K562 (cell line): ENCODE data around the gene MPHOSPH9.

Experiments
- ATF1 ChIP-seq, 2 experiments: fragments of 450-650 bp in 1 of 2; IDR thresholded peaks; 2 replicates each; pipeline ENCODE4 v1.6.1; 2016; ENCODE audit warnings: missing compliant biosample characterization in 1 of 2, missing genetic modification characterization in 1 of 2
- CBX2 ChIP-seq: fragments of 200-600 bp; sonication (generic); IDR thresholded peaks from one replicate; pipeline ENCODE4 v1.6.1; 2012; ENCODE audit warnings: mild to moderate bottlenecking, low read length, inconsistent platforms; ENCODE audit not compliant: insufficient read depth, poor library complexity, severe bottlenecking
- FOXJ3 ChIP-seq: sonication (generic); formaldehyde crosslinking; IDR thresholded peaks from 2 replicates; pipeline ENCODE4 v1.4.0; 2020; ENCODE audit warnings: mild to moderate bottlenecking, missing genetic modification reagents
- GATAD2B ChIP-seq: fragments of 450-650 bp; IDR thresholded peaks from 2 replicates; pipeline ENCODE4 v1.6.1; 2017; ENCODE audit warnings: mild to moderate bottlenecking, borderline replicate concordance
- KAT7 ChIP-seq: sonication (generic); formaldehyde crosslinking; IDR thresholded peaks from 2 replicates; pipeline ENCODE4 v1.8.0; 2022; ENCODE audit warnings: missing genetic modification reagents, mild to moderate bottlenecking, borderline replicate concordance
- NFIC ChIP-seq: fragments of 450-650 bp; IDR thresholded peaks from 2 replicates; pipeline ENCODE4 v1.6.1; 2017; ENCODE audit warnings: mild to moderate bottlenecking, inconsistent platforms
- NR1H2 ChIP-seq: sonication (generic); formaldehyde crosslinking; IDR thresholded peaks from 2 replicates; pipeline ENCODE4 v1.4.0; 2020; ENCODE audit warnings: mild to moderate bottlenecking, missing genetic modification reagents
- TRIM24 ChIP-seq, 2 experiments: fragments of 450-650 bp; IDR thresholded peaks; 2 replicates each; pipeline ENCODE4 v1.6.1; 2016
- YY1 ChIP-seq, 3 experiments: IDR thresholded peaks; 2 replicates each; pipeline ENCODE4 v1.6.1; 2011; ENCODE audit warnings: low read length in 2 of 3, mild to moderate bottlenecking in 2 of 3, moderate library complexity in 2 of 3, borderline replicate concordance in 1 of 3, control low read depth in 1 of 3, low read depth in 1 of 3; ENCODE audit not compliant: insufficient read depth in 3 of 3, insufficient replicate concordance in 2 of 3, control insufficient read depth in 1 of 3, insufficient read length in 1 of 3; ENCODE audit errors: extremely low read depth in 1 of 3
- ZFP36 ChIP-seq: fragments of 150-350 bp; IDR thresholded peaks from 2 replicates; pipeline ENCODE4 v1.6.1; 2018; ENCODE audit warnings: low read length, low read depth; ENCODE audit not compliant: partially characterized antibody
- ZNF57 ChIP-seq: fragments of 450-650 bp; formaldehyde crosslinking; IDR thresholded peaks from 2 replicates; pipeline ENCODE4 v1.4.0; 2020; ENCODE audit warnings: mild to moderate bottlenecking, moderate library complexity
- TF ChIP-seq, protein P1 (sequence below): fragments of 450-650 bp; IDR thresholded peaks from 2 replicates; pipeline ENCODE4 v1.6.1; 2018; ENCODE audit warnings: mild to moderate bottlenecking, low read depth; ENCODE audit not compliant: partially characterized antibody
- TF ChIP-seq, protein P2 (sequence below): fragments of 250-450 bp; sonication (Bioruptor Pico); IDR thresholded peaks from 2 replicates; pipeline ENCODE4 v1.8.0; 2021; ENCODE audit warnings: moderate library complexity, mild to moderate bottlenecking, inconsistent platforms
- TF ChIP-seq, protein P3 (sequence below), 3 experiments: IDR thresholded peaks in 2 of 3; conservative IDR thresholded peaks in 1 of 3; 2 replicates each; pipeline ENCODE4 v1.5.1; 2011 to 2012; ENCODE audit warnings: low read length in 3 of 3, mild to moderate bottlenecking in 3 of 3, control low read depth in 2 of 3, improper control_type of control experiment in 1 of 3, inconsistent platforms in 1 of 3, low read depth in 1 of 3, mixed read lengths in 1 of 3, moderate library complexity in 1 of 3; ENCODE audit not compliant: insufficient read depth in 2 of 3

DNA sequence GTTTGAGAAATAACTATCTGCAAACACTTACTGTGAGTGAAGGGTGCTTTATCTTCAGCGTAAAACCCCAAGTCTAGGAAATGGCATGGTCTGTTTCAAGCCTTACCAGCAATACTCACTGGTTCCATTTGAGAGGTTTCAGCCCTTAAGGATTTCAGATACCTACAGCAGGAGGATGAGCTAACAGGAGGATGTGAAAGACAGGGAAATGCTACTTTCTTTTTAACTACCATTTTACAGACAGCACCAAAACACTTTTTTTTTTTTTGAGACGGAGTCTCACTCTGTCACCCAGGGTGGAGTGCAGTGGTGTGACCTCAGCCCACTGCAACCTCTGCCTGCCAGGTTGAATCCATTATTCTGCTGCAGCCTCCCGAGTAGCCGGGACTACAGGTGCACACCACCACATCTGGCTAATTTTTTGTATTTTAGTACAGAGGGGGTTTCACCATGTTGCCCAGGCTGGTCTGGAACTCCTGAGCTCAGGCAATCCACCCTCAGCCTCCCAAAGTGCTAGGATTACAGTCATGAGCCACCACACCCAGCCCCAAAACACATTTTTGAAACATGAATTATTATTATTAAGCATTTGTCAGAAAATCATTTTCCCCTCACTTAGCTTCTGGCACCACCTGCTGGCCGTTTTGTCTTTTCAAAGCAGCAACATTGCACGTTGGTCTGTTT, 4.8 kb upstream of the MPHOSPH9 start:
- TF ChIP-seq FOXJ3 (CRISPR knock-in tag) = no peak
- TF ChIP-seq, protein P1, sequence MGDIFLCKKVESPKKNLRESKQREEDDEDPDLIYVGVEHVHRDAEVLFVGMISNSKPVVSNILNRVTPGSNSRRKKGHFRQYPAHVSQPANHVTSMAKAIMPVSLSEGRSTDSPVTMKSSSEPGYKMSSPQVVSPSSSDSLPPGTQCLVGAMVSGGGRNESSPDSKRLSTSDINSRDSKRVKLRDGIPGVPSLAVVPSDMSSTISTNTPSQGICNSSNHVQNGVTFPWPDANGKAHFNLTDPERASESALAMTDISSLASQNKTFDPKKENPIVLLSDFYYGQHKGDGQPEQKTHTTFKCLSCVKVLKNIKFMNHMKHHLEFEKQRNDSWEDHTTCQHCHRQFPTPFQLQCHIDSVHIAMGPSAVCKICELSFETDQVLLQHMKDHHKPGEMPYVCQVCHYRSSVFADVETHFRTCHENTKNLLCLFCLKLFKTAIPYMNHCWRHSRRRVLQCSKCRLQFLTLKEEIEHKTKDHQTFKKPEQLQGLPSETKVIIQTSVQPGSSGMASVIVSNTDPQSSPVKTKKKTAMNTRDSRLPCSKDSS = no peak
- TF ChIP-seq TRIM24 (IDR thresholded peaks at IDR 0.05) = no peak
- TF ChIP-seq ATF1 (CRISPR knock-in tag; IDR thresholded peaks at IDR 0.05) = no peak
- no peak for TF ChIP-seq ATF1 (tag; IDR thresholded peaks at IDR 0.05)
- no peak for TF ChIP-seq GATAD2B
- TF ChIP-seq NR1H2 (CRISPR knock-in tag) = no peak
- no peak for TF ChIP-seq ZFP36
- no peak for TF ChIP-seq NFIC
- TF ChIP-seq, protein P2, sequence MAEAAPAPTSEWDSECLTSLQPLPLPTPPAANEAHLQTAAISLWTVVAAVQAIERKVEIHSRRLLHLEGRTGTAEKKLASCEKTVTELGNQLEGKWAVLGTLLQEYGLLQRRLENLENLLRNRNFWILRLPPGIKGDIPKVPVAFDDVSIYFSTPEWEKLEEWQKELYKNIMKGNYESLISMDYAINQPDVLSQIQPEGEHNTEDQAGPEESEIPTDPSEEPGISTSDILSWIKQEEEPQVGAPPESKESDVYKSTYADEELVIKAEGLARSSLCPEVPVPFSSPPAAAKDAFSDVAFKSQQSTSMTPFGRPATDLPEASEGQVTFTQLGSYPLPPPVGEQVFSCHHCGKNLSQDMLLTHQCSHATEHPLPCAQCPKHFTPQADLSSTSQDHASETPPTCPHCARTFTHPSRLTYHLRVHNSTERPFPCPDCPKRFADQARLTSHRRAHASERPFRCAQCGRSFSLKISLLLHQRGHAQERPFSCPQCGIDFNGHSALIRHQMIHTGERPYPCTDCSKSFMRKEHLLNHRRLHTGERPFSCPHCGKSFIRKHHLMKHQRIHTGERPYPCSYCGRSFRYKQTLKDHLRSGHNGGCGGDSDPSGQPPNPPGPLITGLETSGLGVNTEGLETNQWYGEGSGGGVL (CRISPR knock-in tag) = no peak
- no peak for TF ChIP-seq CBX2
- TF ChIP-seq KAT7 (CRISPR knock-in tag) = no peak
- no peak for TF ChIP-seq YY1 (IDR thresholded peaks at IDR 0.05; ENCODE audit: borderline replicate concordance in 1 of 3, control insufficient read depth in 1 of 3, extremely low read depth in 1 of 3, insufficient read depth in 3 of 3, insufficient read length in 1 of 3, insufficient replicate concordance in 2 of 3, low read depth in 1 of 3, low read length in 2 of 3)
- TF ChIP-seq ZNF57 (CRISPR knock-in tag) = no peak
- TF ChIP-seq, protein P3, sequence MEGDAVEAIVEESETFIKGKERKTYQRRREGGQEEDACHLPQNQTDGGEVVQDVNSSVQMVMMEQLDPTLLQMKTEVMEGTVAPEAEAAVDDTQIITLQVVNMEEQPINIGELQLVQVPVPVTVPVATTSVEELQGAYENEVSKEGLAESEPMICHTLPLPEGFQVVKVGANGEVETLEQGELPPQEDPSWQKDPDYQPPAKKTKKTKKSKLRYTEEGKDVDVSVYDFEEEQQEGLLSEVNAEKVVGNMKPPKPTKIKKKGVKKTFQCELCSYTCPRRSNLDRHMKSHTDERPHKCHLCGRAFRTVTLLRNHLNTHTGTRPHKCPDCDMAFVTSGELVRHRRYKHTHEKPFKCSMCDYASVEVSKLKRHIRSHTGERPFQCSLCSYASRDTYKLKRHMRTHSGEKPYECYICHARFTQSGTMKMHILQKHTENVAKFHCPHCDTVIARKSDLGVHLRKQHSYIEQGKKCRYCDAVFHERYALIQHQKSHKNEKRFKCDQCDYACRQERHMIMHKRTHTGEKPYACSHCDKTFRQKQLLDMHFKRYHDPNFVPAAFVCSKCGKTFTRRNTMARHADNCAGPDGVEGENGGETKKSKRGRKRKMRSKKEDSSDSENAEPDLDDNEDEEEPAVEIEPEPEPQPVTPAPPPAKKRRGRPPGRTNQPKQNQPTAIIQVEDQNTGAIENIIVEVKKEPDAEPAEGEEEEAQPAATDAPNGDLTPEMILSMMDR (IDR thresholded peaks at IDR 0.05 in 2 of 3, conservative IDR thresholded peaks at IDR 0.05 in 1 of 3; ENCODE audit: insufficient read depth in 2 of 3, low read depth in 1 of 3, low read length in 3 of 3) = peak; percentile 65 to 83 (median 74)
